H9 (cell line): ENCODE measurements around the gene SECTM1. TPM values are rescaled to one million over a fixed set of nuclear protein-coding genes. Genes with fewer than 3 reads are reported as not detected.

Experiments
- DNase-seq: peaks from one replicate; pipeline ENCODE4 v3.0.0-alpha.2; 2017
- H2AFZ ChIP-seq: one replicate; pipeline ENCODE4 v1.6.1; 2013; ENCODE audit warnings: mild to moderate bottlenecking, low read length, control low read depth, moderate library complexity
- H2AK5ac ChIP-seq: 2 replicates; pipeline ENCODE4 v1.6.1; 2013; ENCODE audit warnings: low read length, control low read depth, mixed read lengths; ENCODE audit not compliant: insufficient read length
- H2BK120ac ChIP-seq: one replicate; pipeline ENCODE4 v1.6.1; 2013; ENCODE audit warnings: low read depth, mild to moderate bottlenecking, low read length, control low read depth, inconsistent platforms; ENCODE audit not compliant: poor library complexity, severe bottlenecking
- H2BK12ac ChIP-seq: 2 replicates; pipeline ENCODE4 v1.6.1; 2013; ENCODE audit warnings: low read length, control low read depth, mixed read lengths, low read depth; ENCODE audit not compliant: insufficient read length
- H2BK15ac ChIP-seq: 2 replicates; pipeline ENCODE4 v1.6.1; 2013; ENCODE audit warnings: low read depth, low read length, control low read depth
- H2BK20ac ChIP-seq: one replicate; pipeline ENCODE4 v1.6.1; 2013; ENCODE audit warnings: low read depth, mild to moderate bottlenecking, low read length, control low read depth, inconsistent platforms; ENCODE audit not compliant: poor library complexity, severe bottlenecking
- H2BK5ac ChIP-seq: 2 replicates; pipeline ENCODE4 v1.6.1; 2013; ENCODE audit warnings: low read length, control low read depth, mixed read lengths; ENCODE audit not compliant: insufficient read length
- H3K14ac ChIP-seq: 2 replicates; pipeline ENCODE4 v1.6.1; 2013; ENCODE audit warnings: low read length, control low read depth; ENCODE audit not compliant: insufficient read depth
- H3K18ac ChIP-seq: 2 replicates; pipeline ENCODE4 v1.6.1; 2013; ENCODE audit warnings: low read depth, mild to moderate bottlenecking, mixed read lengths, low read length, control low read depth; ENCODE audit not compliant: insufficient read length
- H3K23ac ChIP-seq: 2 replicates; pipeline ENCODE4 v1.6.1; 2013; ENCODE audit warnings: low read length, control low read depth, mixed read lengths, low read depth; ENCODE audit not compliant: insufficient read length
- H3K23me2 ChIP-seq: 2 replicates; pipeline ENCODE4 v1.6.1; 2013; ENCODE audit warnings: low read depth, mild to moderate bottlenecking, mixed read lengths, low read length, control low read depth; ENCODE audit not compliant: insufficient read length, poor library complexity, severe bottlenecking
- H3K27ac ChIP-seq: 2 replicates; pipeline ENCODE4 v1.5.1; 2013; ENCODE audit warnings: low read length, control low read depth, mixed read lengths, low read depth; ENCODE audit not compliant: insufficient read length
- H3K27me3 ChIP-seq: 2 replicates; pipeline ENCODE4 v1.6.1; 2013; ENCODE audit warnings: low read length, control low read depth, inconsistent platforms; ENCODE audit not compliant: insufficient read depth
- H3K4ac ChIP-seq: 2 replicates; pipeline ENCODE4 v1.6.1; 2013; ENCODE audit warnings: low read depth, mild to moderate bottlenecking, control low read depth, inconsistent platforms, low read length, moderate library complexity
- H3K4me1 ChIP-seq: 2 replicates; pipeline ENCODE4 v1.6.1; 2013; ENCODE audit warnings: low read length, control low read depth, inconsistent platforms; ENCODE audit not compliant: insufficient read depth
- H3K4me2 ChIP-seq: 2 replicates; pipeline ENCODE4 v1.6.1; 2013; ENCODE audit warnings: low read length, control low read depth, mixed read lengths; ENCODE audit not compliant: insufficient read length, insufficient read depth
- H3K56ac ChIP-seq: 2 replicates; pipeline ENCODE4 v1.6.1; 2013; ENCODE audit warnings: low read depth, mild to moderate bottlenecking, mixed read lengths, low read length, control low read depth; ENCODE audit not compliant: insufficient read length
- H3K79me1 ChIP-seq: 2 replicates; pipeline ENCODE4 v1.6.1; 2013; ENCODE audit warnings: low read depth, mild to moderate bottlenecking, moderate library complexity, low read length, control low read depth, inconsistent platforms; ENCODE audit not compliant: insufficient read depth, poor library complexity, severe bottlenecking
- H3K79me2 ChIP-seq: 2 replicates; pipeline ENCODE4 v1.6.1; 2013; ENCODE audit warnings: low read length, control low read depth, inconsistent platforms; ENCODE audit not compliant: insufficient read depth
- H3K9ac ChIP-seq: 2 replicates; pipeline ENCODE4 v1.6.1; 2013; ENCODE audit warnings: low read length, control low read depth, mixed read lengths; ENCODE audit not compliant: insufficient read length; ENCODE audit errors: extremely low read depth
- H3K9me3 ChIP-seq: one replicate; pipeline ENCODE4 v1.6.1; 2013; ENCODE audit warnings: low read depth, low read length, inconsistent platforms; ENCODE audit not compliant: control insufficient read depth
- H3T11ph ChIP-seq: one replicate; pipeline ENCODE4 v1.6.1; 2013; ENCODE audit warnings: mild to moderate bottlenecking, low read length, control low read depth, inconsistent platforms
- H4K20me1 ChIP-seq: one replicate; pipeline ENCODE4 v1.6.1; 2013; ENCODE audit not compliant: control insufficient read depth, insufficient read length, insufficient read depth
- H4K5ac ChIP-seq: 2 replicates; pipeline ENCODE4 v1.6.1; 2013; ENCODE audit warnings: low read depth, mild to moderate bottlenecking, mixed read lengths, low read length, control low read depth; ENCODE audit not compliant: insufficient read length
- H4K8ac ChIP-seq: replicated peaks from 2 replicates; pipeline ENCODE4 v1.6.1; 2013; ENCODE audit warnings: low read length, control low read depth, mixed read lengths, low read depth; ENCODE audit not compliant: insufficient read length
- H4K91ac ChIP-seq: 2 replicates; pipeline ENCODE4 v1.6.1; 2013; ENCODE audit warnings: low read depth, mild to moderate bottlenecking, moderate library complexity, mixed read lengths, low read length, control low read depth; ENCODE audit not compliant: insufficient read length
- H3K27ac Mint-ChIP-seq, 3 experiments: 2 replicates in 2 of 3; 3 replicates in 1 of 3; pipeline ENCODE4 v1.8.0; 2020 to 2021; ENCODE audit warnings: mixed read lengths in 3 of 3, mild to moderate bottlenecking in 1 of 3, moderate library complexity in 1 of 3
- H3K27me3 Mint-ChIP-seq: 2 replicates; pipeline ENCODE4 v1.8.0; 2021; ENCODE audit warnings: low read depth, mild to moderate bottlenecking, moderate library complexity, mixed read lengths
- H3K36me3 Mint-ChIP-seq, 3 experiments: 2 replicates in 2 of 3; 3 replicates in 1 of 3; pipeline ENCODE4 v1.8.0; 2020 to 2021; ENCODE audit warnings: low read depth in 3 of 3, mixed read lengths in 3 of 3; ENCODE audit not compliant: insufficient read depth in 1 of 3
- H3K4me1 Mint-ChIP-seq, 2 experiments: 2 replicates each; pipeline ENCODE4 v1.8.0; 2020; ENCODE audit warnings: mixed read lengths in 2 of 2
- H3K4me3 Mint-ChIP-seq, 2 experiments: 2 replicates in 1 of 2; 3 replicates in 1 of 2; pipeline ENCODE4 v1.8.0; 2020 to 2021; ENCODE audit warnings: mild to moderate bottlenecking in 2 of 2, mixed read lengths in 2 of 2, moderate library complexity in 1 of 2
- H3K9me3 Mint-ChIP-seq, 2 experiments: 2 replicates in 1 of 2; 3 replicates in 1 of 2; pipeline ENCODE4 v1.8.0; 2020; ENCODE audit warnings: mild to moderate bottlenecking in 2 of 2, mixed read lengths in 2 of 2, moderate library complexity in 1 of 2
- CTCF ChIP-seq: fragments of 200-600 bp; sonication (generic); conservative IDR thresholded peaks from 3 replicates; pipeline ENCODE4 v1.8.0; 2021; ENCODE audit warnings: antibody characterized with exemption, mild to moderate bottlenecking
- WGBS: extraction: QIAGEN DNeasy Blood & Tissue Kit; methylation state at CpG from one replicate; pipeline ENCODE4 v1.1.7; 2013; ENCODE audit warnings: missing lambda C conversion rate, low lambda C conversion rate, mixed read lengths; ENCODE audit not compliant: insufficient read length; ENCODE audit errors: extremely low coverage; 5-methylcytosine and 5-hydroxymethylcytosine counted together
- total RNA-seq: library from RNA; stranded (reverse); gene quantifications from 2 replicates; pipeline ENCODE4 v1.2.1, GENCODE V29; 2021

Gene SECTM1
- total RNA-seq, 1 experiment from 2014 or later, result 0.28 TPM

- no peak overlapping the region for H4K91ac ChIP-seq
- H3K18ac ChIP-seq, result no peak overlapping the region
- no peak overlapping the region for H2BK5ac ChIP-seq
- no peak overlapping the region for H3K56ac ChIP-seq
- H3K23me2 ChIP-seq, result no peaks in the 10 kb centered on the region
- H4K8ac ChIP-seq, result no peak overlapping the region
- no peaks in the 10 kb centered on the region for H3K9me3 Mint-ChIP-seq
- no peak overlapping the region for H3K4ac ChIP-seq
- H2BK15ac ChIP-seq, result no peak overlapping the region
- H2AFZ ChIP-seq, result no peak overlapping the region
- no peak overlapping the region for H2AK5ac ChIP-seq
- no CpG with 5 or more reads among the region's 7 CpGs for WGBS
- no peaks in the 10 kb centered on the region for H3K9me3 ChIP-seq
- H4K20me1 ChIP-seq, result no peaks in the 10 kb centered on the region
- no peaks in the 10 kb centered on the region for H3K79me1 ChIP-seq
- no peak overlapping the region for H3K4me2 ChIP-seq
- no peak overlapping the region for H2BK12ac ChIP-seq
- no peak overlapping the region for H3K27ac ChIP-seq
- H3K4me1 Mint-ChIP-seq, result peaks cover 2 to 20% of the 10 kb centered on the region in 2 experiments
- no peak overlapping the region; a peak in 1 of 5 replicates for H3K4me3 Mint-ChIP-seq
- no peak overlapping the region; a peak in 1 of 7 replicates for H3K27ac Mint-ChIP-seq
- H3K23ac ChIP-seq, result no peak overlapping the region
- H3K79me2 ChIP-seq, result no peaks in the 10 kb centered on the region
- TF ChIP-seq CTCF, result no peak
- H3K9ac ChIP-seq, result no peak overlapping the region
- no peak overlapping the region for H3T11ph ChIP-seq
- H3K36me3 Mint-ChIP-seq, result no peaks in the 10 kb centered on the region
- peaks cover 2% of the 10 kb centered on the region; the same call in 1 of the 2 replicates for H3K4me1 ChIP-seq
- H3K27me3 Mint-ChIP-seq, result peaks cover 6% of the 10 kb centered on the region
- no peak overlapping the region for H4K5ac ChIP-seq
- DNase-seq, result no peak
- no peak overlapping the region for H2BK120ac ChIP-seq
- H3K27me3 ChIP-seq, result no peaks in the 10 kb centered on the region
- no peak overlapping the region for H2BK20ac ChIP-seq
- no peak overlapping the region for H3K14ac ChIP-seq
Observed at GRCh38 chr17:82354804-82355308, 21.3 kb upstream of the SECTM1 start.
